Measurements from ENCODE around the gene ADGRG6.
"Not testable (repeated sequence)": the region's sequence is repeated elsewhere in the genome, so short reads cannot be mapped to it uniquely, and the experiment has no call there.

ADGRG6 gene

GRCh38 chr6:142443532-142443931 is 141.7 kb downstream of the ADGRG6 start:
- TF ChIP-seq CTCF (IDR thresholded peaks at IDR 0.05; ENCODE audit: extremely low read depth, insufficient read depth, missing control alignments): no peak
- DNase-seq (ENCODE audit: low spot score): no peak
- in situ Hi-C loops (cut with MboI; ENCODE audit: low pct_unique_long_range_greater_than_20kb, low sequenced_read_pairs, unreplicated experiment): no loop called here

- TF ChIP-seq CTCF (IDR thresholded peaks at IDR 0.05; ENCODE audit: extremely low read depth, insufficient read depth, missing control alignments): no peak
- DNase-seq (ENCODE audit: low spot score): no peak
- in situ Hi-C loops (cut with MboI; ENCODE audit: low pct_unique_long_range_greater_than_20kb, low sequenced_read_pairs, unreplicated experiment): no loop called here
Observed at GRCh38 chr6:142444376-142444775, 142.6 kb downstream of the ADGRG6 start.

- no peak for TF ChIP-seq CTCF (IDR thresholded peaks at IDR 0.05; ENCODE audit: extremely low read depth, insufficient read depth, missing control alignments)
- in situ Hi-C loops (cut with MboI; ENCODE audit: low pct_unique_long_range_greater_than_20kb, low sequenced_read_pairs, unreplicated experiment): no loop called here
- DNase-seq (ENCODE audit: low spot score): no peak
Observed at GRCh38 chr6:142444881-142445301, 143.1 kb downstream of the ADGRG6 start.

GRCh38 chr6:142446168-142446567 is 144.4 kb downstream of the ADGRG6 start:
- TF ChIP-seq CTCF (IDR thresholded peaks at IDR 0.05; ENCODE audit: extremely low read depth, insufficient read depth, missing control alignments): no peak
- in situ Hi-C loops (cut with MboI; ENCODE audit: low pct_unique_long_range_greater_than_20kb, low sequenced_read_pairs, unreplicated experiment): no loop called here
- no peak for DNase-seq (ENCODE audit: low spot score)

- DNase-seq (ENCODE audit: low spot score): no peak
- TF ChIP-seq CTCF (IDR thresholded peaks at IDR 0.05; ENCODE audit: extremely low read depth, insufficient read depth, missing control alignments): no peak
- in situ Hi-C loops (cut with MboI; ENCODE audit: low pct_unique_long_range_greater_than_20kb, low sequenced_read_pairs, unreplicated experiment): no loop called here
Observed at GRCh38 chr6:142446576-142446975, 144.8 kb downstream of the ADGRG6 start.

- no peak for TF ChIP-seq CTCF (IDR thresholded peaks at IDR 0.05; ENCODE audit: extremely low read depth, insufficient read depth, missing control alignments)
- in situ Hi-C loops (cut with MboI; ENCODE audit: low pct_unique_long_range_greater_than_20kb, low sequenced_read_pairs, unreplicated experiment): no loop called here
- DNase-seq (ENCODE audit: low spot score): no peak
Observed at GRCh38 chr6:142448091-142448729, 146.4 kb downstream of the ADGRG6 start.

- DNase-seq (ENCODE audit: low spot score); in situ Hi-C loops (cut with MboI; ENCODE audit: low pct_unique_long_range_greater_than_20kb, low sequenced_read_pairs, unreplicated experiment): not testable (repeated sequence)
Observed at GRCh38 chr6:142450856-142451255, 149.0 kb downstream of the ADGRG6 start.
